ENCODE data around the gene PTCH1. TPM values are rescaled to one million over a fixed set of nuclear protein-coding genes. Genes with fewer than 3 reads are reported as not detected.

PTCH1 gene
- total and polyA plus RNA-seq, 4 donors, result 1.2 to 5.0 (median 2.1) TPM

Small RNA genes within 50 kb of the gene (small RNA-seq; reads per million reads assigned to genes)
- gene MT1P1, result not detected

Other genes starting within 250 kb of the PTCH1 start
- gene FANCC, start 199.3 kb downstream of the PTCH1 start, total RNA-seq, result 10 to 100 TPM in 1 of 2 donors, 1 to 10 TPM in 1; 8.3 to 32.4 TPM
- 10 to 100 TPM in 1 of 2 donors, 1 to 10 TPM in 1; 9.3 to 13.7 TPM for gene FANCC, start 199.3 kb downstream of the PTCH1 start, polyA plus RNA-seq